ENCODE results near the gene GOLGA8T. TPM values are rescaled to one million over a fixed set of nuclear protein-coding genes. Genes with fewer than 3 reads are reported as not detected.

GOLGA8T gene
- total RNA-seq, 2 experiments from 2014 or later, result 1.5 to 2.6 TPM

Other genes starting within 250 kb of the GOLGA8T start
- gene GOLGA8J, start 52.1 kb upstream of the GOLGA8T start, total RNA-seq, result under 1 TPM; 0.31 to 0.80 TPM